ENCODE measurements around the gene ZC3H13.

GRCh38 chr13:46015366-46015765, 37.2 kb downstream of the ZC3H13 start:
- TF ChIP-seq CTCF (conservative IDR thresholded peaks at IDR 0.05) (no peak), ZFX (IDR thresholded peaks at IDR 0.05) (no peak)

Data from C4-2B (cell line).